IPS-20b (cell line): ENCODE data around the gene SGF29.
"Not testable (repeated sequence)": the region's sequence is repeated elsewhere in the genome, so short reads cannot be mapped to it uniquely, and the experiment has no call there.

ENCODE experiments used
- H3K27ac ChIP-seq: one replicate; pipeline ENCODE4 v1.5.1; 2013; ENCODE audit warnings: low read length
- H3K27me3 ChIP-seq: 2 replicates; pipeline ENCODE4 v1.6.1; 2013; ENCODE audit warnings: mild to moderate bottlenecking, low read length, inconsistent platforms; ENCODE audit not compliant: insufficient read depth
- H3K36me3 ChIP-seq: 2 replicates; pipeline ENCODE4 v1.6.1; 2013; ENCODE audit warnings: low read depth, mild to moderate bottlenecking, inconsistent platforms, low read length, moderate library complexity; ENCODE audit not compliant: insufficient read depth
- H3K4me1 ChIP-seq: 2 replicates; pipeline ENCODE4 v1.6.1; 2013; ENCODE audit warnings: mild to moderate bottlenecking, control low read depth, inconsistent platforms, low read length, moderate library complexity; ENCODE audit not compliant: insufficient read depth
- H3K4me3 ChIP-seq: 2 replicates; pipeline ENCODE4 v1.5.1; 2013; ENCODE audit warnings: mild to moderate bottlenecking, low read length, inconsistent platforms
- H3K9ac ChIP-seq: 2 replicates; pipeline ENCODE4 v1.6.1; 2013; ENCODE audit warnings: low read depth, mild to moderate bottlenecking, inconsistent platforms, low read length, moderate library complexity
- H3K9me3 ChIP-seq: 2 replicates; pipeline ENCODE4 v1.6.1; 2013; ENCODE audit warnings: mild to moderate bottlenecking, low read depth, low read length, inconsistent platforms; ENCODE audit not compliant: insufficient read depth

The SGF29 gene

DNA sequence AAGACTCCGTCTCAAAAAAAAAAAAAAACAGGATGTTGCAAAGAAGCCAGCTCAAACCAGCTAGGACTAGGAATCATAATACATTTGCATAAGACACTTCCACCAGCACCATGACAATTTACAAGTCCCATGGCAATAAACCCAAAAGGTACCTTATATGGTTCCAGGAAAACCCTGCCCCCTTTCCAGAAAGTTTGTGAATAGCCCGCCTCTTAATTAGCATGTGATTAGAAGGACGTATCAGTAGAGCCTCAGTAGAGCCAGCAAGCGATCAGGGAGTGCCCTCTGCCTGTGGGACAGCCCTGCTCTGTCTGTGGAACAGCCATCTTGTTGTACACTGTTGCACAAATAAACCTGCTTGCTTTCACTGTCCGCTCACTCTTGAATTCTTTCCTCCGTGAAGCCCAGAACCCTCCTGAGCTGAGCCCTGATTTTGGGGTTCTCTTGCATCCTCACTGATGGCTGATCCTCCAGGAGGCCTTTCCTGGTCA is 29.0 kb upstream of the SGF29 start:
- Histone ChIP-seq H3K4me1 (no peaks in the 10 kb centered on the region), H3K9ac (no peak overlapping the region), H3K36me3 (no peaks in the 10 kb centered on the region), H3K27me3 (no peaks in the 10 kb centered on the region), H3K27ac (no peak overlapping the region), H3K4me3 (no peak overlapping the region), H3K9me3 (no peaks in the 10 kb centered on the region)

DNA sequence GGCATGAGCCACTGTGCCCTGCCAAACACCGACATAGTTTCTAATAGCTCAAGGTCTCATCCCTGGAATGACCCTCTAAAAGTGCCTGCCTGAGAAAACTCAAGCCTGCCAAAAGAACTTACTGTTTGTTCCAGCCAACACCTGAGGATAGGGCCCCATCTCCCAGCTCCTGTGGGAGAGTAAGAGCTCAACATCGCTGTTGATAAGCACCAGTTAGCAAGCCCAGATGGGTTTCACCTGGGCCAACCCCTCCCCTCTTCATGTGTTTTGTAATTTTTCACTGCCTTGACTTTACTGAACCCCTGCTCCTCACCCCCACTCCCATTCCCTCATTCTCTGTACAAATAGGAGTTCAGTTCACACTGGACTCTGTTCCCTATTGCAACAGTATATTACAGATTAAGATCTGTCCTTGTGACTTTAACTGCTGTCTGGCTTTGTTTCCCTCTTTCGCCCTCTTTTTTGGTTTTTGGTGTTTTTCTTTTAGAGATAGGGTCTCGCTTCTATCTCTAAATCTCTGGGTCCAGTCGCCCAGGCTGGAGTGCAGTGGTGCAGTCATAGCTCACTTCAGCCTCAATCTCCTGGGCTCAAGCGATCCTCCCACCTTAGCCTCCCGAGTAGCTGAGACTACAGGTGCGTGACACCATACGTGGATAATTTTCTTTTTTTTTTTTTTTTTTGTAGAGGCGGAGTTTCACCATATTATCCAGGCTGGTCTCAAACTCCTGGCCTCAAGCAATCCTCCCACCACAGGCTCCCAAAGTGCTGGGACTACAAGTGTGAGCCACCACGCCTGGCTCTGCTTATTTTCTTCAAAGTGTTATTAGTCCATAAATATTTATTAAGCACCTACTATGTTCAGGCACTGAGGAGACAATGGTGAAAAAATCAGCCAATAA is 27.3 kb upstream of the SGF29 start:
- no peaks in the 10 kb centered on the region for H3K4me1 ChIP-seq
- no peak overlapping the region for H3K9ac ChIP-seq
- H3K9me3 ChIP-seq, result no peaks in the 10 kb centered on the region
- no peaks in the 10 kb centered on the region for H3K27me3 ChIP-seq
- no peaks in the 10 kb centered on the region for H3K36me3 ChIP-seq
- H3K27ac ChIP-seq, result no peak overlapping the region
- H3K4me3 ChIP-seq, result no peak overlapping the region

DNA sequence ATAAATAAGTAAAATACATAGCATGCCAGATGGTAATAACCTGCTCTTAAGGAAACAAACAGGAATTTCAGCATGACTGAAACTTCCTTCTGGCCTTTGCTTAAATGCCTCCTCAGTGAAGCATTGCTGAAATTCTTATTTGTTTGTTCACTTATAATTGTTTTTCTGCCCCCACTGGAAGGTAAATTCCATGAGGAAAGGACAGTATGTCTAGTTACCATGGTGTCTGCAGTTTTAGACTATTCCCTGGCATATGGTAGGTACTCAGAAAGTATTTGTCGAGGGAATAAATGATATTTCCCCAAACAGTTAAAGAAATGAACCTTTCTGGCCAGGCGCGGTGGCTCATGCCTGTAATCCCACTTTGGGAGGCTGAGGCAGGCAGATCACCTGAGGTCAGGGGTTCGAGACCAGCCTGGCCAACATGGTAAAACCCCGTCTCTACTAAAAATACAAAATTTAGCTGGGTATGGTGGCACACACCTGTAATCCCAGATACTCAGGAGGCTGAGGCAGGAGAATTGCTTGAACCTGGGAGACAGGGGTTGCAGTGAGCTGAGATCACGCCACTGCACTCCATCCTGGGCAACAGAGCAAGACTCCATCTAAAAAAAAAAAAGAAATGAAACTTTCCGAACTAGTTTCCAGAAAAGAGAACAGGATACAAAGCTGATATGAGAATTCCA is 26.5 kb upstream of the SGF29 start:
- H3K9ac ChIP-seq, H3K9me3 ChIP-seq, H3K27ac ChIP-seq, H3K27me3 ChIP-seq, H3K36me3 ChIP-seq, H3K4me1 ChIP-seq, H3K4me3 ChIP-seq: not testable (repeated sequence)

GRCh38 chr16:28527985-28528384 is 25.7 kb upstream of the SGF29 start:
- H3K36me3 ChIP-seq, result no peaks in the 10 kb centered on the region
- no peaks in the 10 kb centered on the region for H3K4me1 ChIP-seq
- H3K9ac ChIP-seq, result no peak overlapping the region
- no peaks in the 10 kb centered on the region for H3K9me3 ChIP-seq
- H3K4me3 ChIP-seq, result no peak overlapping the region
- H3K27me3 ChIP-seq, result no peaks in the 10 kb centered on the region
- no peak overlapping the region for H3K27ac ChIP-seq

DNA sequence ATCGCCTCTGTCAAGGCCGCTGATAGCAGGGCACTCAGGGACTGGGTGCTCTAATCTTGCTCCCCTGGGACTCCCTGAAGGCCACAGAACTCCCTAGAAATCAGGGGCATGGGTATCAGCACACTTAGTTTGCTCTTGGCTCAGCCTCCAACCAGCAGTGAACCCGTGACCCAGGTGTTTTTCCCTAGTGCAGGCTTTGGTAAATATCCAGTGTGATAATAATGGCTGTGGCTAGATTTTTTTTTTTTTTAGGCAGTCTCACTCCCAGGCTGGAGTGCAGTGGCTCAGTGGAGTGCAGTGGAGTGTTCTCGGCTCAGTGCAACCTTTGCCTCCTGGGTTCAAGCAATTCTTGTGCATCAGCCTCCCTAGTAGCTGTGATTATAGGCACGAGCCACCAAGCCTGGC is 25.3 kb upstream of the SGF29 start:
- Histone ChIP-seq H3K27me3 (no peaks in the 10 kb centered on the region), H3K9ac (no peak overlapping the region), H3K4me1 (no peaks in the 10 kb centered on the region), H3K36me3 (no peaks in the 10 kb centered on the region), H3K27ac (no peak overlapping the region), H3K4me3 (no peak overlapping the region), H3K9me3 (no peaks in the 10 kb centered on the region)

DNA sequence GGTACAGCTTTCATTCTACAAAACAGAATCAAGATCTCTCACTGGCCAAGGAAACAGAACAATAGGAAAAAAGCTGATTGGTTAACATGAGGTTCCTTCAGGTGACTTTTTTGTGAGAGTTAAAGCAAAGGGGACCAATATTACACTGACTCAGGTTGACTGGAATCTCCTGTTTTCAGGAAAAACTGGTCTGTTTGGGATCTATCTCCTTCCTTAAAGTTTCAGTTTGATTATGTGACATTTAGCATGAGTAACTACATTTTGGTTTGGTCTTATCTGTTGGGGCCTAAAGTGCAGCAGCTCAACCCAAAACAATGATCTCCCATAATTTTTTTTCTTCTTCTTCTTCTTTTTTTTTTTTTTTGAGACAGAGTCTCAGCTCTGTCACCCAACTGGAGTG is 24.6 kb upstream of the SGF29 start:
- no peak overlapping the region for H3K27ac ChIP-seq
- H3K27me3 ChIP-seq, result no peaks in the 10 kb centered on the region
- H3K4me3 ChIP-seq, result no peak overlapping the region
- H3K9ac ChIP-seq, result no peak overlapping the region
- H3K36me3 ChIP-seq, result no peaks in the 10 kb centered on the region
- no peaks in the 10 kb centered on the region for H3K9me3 ChIP-seq
- H3K4me1 ChIP-seq, result no peaks in the 10 kb centered on the region

DNA sequence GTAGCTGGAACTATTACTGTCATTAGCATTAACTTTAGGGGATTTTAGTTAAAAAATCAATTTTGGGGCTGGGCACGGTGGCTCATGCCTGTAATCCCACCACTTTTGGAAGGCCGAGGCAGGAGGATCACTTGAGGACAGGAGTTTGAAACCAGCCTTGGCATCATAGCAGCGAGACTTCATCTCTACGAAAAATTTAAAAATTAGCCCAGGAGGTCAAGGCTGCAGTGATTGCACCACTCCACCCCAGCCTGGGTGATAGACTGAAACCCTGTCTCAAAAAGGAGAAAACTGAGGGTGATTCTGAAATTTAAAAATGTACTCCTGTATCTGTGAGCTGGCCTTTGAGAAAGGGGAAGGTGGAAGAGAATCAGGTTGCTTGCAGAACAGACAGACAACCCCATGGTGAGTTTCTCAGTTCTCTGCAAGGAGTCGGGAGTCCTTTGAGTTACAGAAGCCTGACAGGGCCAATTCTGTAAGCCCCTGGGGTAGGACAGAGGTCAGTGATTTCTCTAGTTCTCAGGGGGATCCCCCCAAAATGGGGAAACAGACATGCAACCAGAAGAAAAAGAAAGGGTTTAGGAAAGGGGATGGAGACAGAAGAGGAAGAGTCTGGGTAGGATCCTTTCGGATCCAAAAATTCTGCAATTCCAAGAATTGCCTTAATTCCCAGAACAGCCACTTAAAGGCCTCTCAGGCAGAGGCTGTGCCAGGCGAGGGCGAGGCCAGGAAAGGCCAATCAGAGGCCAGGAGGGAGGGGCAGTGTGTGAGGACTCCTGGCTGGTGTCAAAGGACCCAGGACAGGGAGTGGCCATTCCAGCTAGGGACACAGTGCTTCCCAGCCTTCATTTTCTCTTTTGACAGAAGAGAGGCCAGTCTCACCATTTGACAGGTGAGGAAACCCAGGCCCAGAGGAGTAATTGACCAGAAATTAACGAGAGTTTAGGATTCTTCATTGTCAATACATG is 21.7 kb upstream of the SGF29 start:
- no peak overlapping the region for H3K4me3 ChIP-seq
- no peaks in the 10 kb centered on the region for H3K36me3 ChIP-seq
- no peaks in the 10 kb centered on the region for H3K4me1 ChIP-seq
- no peaks in the 10 kb centered on the region for H3K9me3 ChIP-seq
- no peak overlapping the region for H3K9ac ChIP-seq
- H3K27me3 ChIP-seq, result no peaks in the 10 kb centered on the region
- H3K27ac ChIP-seq, result no peak overlapping the region

GRCh38 chr16:28532940-28533647 is 20.6 kb upstream of the SGF29 start:
- Histone ChIP-seq H3K4me3 (no peak overlapping the region), H3K9me3 (no peaks in the 10 kb centered on the region), H3K9ac (no peak overlapping the region), H3K36me3 (no peaks in the 10 kb centered on the region), H3K27ac (no peak overlapping the region), H3K27me3 (no peaks in the 10 kb centered on the region), H3K4me1 (no peaks in the 10 kb centered on the region)

DNA sequence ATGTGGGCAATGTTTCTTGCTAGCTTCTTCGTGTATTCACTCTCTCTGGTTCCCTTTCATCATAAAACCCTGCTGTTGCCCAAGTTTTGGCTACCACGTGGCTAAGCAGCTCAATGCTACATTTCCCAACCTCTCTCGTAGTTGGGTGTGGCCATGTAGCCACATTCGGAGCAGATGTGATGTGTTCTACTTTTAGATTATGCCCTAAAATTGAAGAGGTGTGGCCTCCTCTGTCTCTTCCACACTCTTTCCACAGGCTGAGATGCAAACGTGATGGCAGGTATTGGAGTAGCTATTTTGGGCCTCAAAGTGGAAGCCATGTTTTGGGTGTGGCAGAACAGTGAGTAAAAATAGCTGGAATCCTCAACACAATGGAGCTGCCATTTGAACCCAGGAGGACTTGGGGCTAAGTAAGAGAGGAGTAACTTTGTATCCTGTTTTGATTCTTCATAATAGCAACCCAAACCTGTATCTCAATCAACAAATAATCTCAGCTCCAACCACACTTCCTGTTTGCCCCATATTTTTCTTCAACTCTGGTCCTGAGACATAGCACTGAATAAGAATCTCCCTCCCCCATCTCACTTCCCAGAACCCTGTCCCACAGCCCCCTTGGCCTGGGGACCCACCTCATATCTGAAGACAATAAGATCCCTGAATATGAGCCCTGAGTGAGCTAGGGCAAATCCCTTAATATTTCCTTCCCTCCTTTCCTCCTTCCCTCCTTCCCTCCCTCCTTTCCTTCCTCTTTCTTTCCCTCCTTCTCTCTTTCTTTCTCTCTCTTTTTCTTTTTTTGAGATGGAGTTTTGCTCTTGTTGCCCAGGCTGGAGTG is 19.0 kb upstream of the SGF29 start:
- no peaks in the 10 kb centered on the region for H3K4me1 ChIP-seq
- no peak overlapping the region for H3K4me3 ChIP-seq
- no peak overlapping the region for H3K27ac ChIP-seq
- no peak overlapping the region for H3K9ac ChIP-seq
- H3K36me3 ChIP-seq, result no peaks in the 10 kb centered on the region
- no peaks in the 10 kb centered on the region for H3K27me3 ChIP-seq
- no peaks in the 10 kb centered on the region for H3K9me3 ChIP-seq

GRCh38 chr16:28537076-28537475 is 16.6 kb upstream of the SGF29 start:
- Histone ChIP-seq H3K36me3 (no peaks in the 10 kb centered on the region), H3K4me1 (no peaks in the 10 kb centered on the region), H3K9me3 (no peaks in the 10 kb centered on the region), H3K27me3 (no peaks in the 10 kb centered on the region), H3K4me3 (no peak overlapping the region), H3K9ac (no peak overlapping the region), H3K27ac (no peak overlapping the region)
